Peyer's patch (tissue), 4 donors: ENCODE measurements around the gene EP400. TPM values are rescaled to one million over a fixed set of nuclear protein-coding genes. Genes with fewer than 3 reads are reported as not detected.

Experiments used
- DNase-seq, 3 donors: peaks; one replicate each; pipeline ENCODE4 v3.0.0-alpha.2; 2017 to 2019
- H3K27ac ChIP-seq, 4 donors: fragments of 200-600 bp; sonication (generic); one replicate each; pipeline ENCODE4 v1.5.1; 2016 to 2019
- H3K27me3 ChIP-seq, 2 donors: fragments of 200-600 bp; sonication (generic); one replicate each; pipeline ENCODE4 v1.5.1; 2019
- H3K36me3 ChIP-seq, 3 donors: fragments of 200-600 bp; sonication (generic); one replicate each; pipeline ENCODE4 v1.5.1; 2016 to 2019
- H3K4me1 ChIP-seq, 4 donors: fragments of 200-600 bp; sonication (generic); one replicate each; pipeline ENCODE4 v1.5.1; 2016 to 2019
- H3K4me3 ChIP-seq, 4 donors: fragments of 200-600 bp; sonication (generic); 1 replicate in 3 of 4; 2 replicates in 1 of 4; pipeline ENCODE4 v1.5.1; 2016 to 2019; ENCODE audit warnings: mild to moderate bottlenecking in 1 of 4
- H3K9me3 ChIP-seq, 4 donors: fragments of 200-600 bp; sonication (generic); one replicate each; pipeline ENCODE4 v1.5.1; 2016 to 2019; ENCODE audit warnings: mild to moderate bottlenecking in 1 of 4
- CTCF ChIP-seq, 6 experiments: fragments of 450-650 bp in 4 of 6; fragments of 200-600 bp in 2 of 6; sonication (generic) in 1 of 6; IDR thresholded peaks; one replicate each; pipeline ENCODE4 v1.5.1; 2017 to 2019; ENCODE audit warnings: antibody characterized with exemption in 6 of 6, mild to moderate bottlenecking in 3 of 6, moderate library complexity in 1 of 6
- POLR2A ChIP-seq, 2 donors: fragments of 450-650 bp; IDR thresholded peaks; one replicate each; pipeline ENCODE4 v1.5.1; 2017; ENCODE audit warnings: antibody characterized with exemption in 2 of 2, mild to moderate bottlenecking in 2 of 2, moderate library complexity in 2 of 2
- total RNA-seq, 4 donors: library from RNA; depleted of rRNA; stranded (reverse); fragments of >200 nt; gene quantifications; one replicate each; pipeline ENCODE4 v1.1.0, GENCODE V29; 2016

Gene EP400
- total RNA-seq, 4 donors from 2014 or later: 22.1 to 60.2 (median 49.2) TPM

- Histone ChIP-seq H3K4me1 (no peaks in the 10 kb centered on the region), H3K9me3 (no peaks in the 10 kb centered on the region), H3K36me3 (peaks cover 0 to 95% (median 0%) of the 10 kb centered on the region in 3 donors), H3K27ac (no peak overlapping the region), H3K27me3 (no peaks in the 10 kb centered on the region), H3K4me3 (no peak overlapping the region)
- TF ChIP-seq CTCF (IDR thresholded peaks at IDR 0.05) (no peak), POLR2A (IDR thresholded peaks at IDR 0.05) (no peak)
- no peak for DNase-seq
Observed at GRCh38 chr12:131987552-131987951, 37.8 kb downstream of the EP400 start.

GRCh38 chr12:131988054-131988796 lies 38.5 kb downstream of the EP400 start:
- Histone ChIP-seq H3K4me1 (no peaks in the 10 kb centered on the region), H3K9me3 (no peaks in the 10 kb centered on the region), H3K27ac (no peak overlapping the region), H3K4me3 (no peak overlapping the region), H3K27me3 (no peaks in the 10 kb centered on the region), H3K36me3 (peaks cover 0 to 95% (median 0%) of the 10 kb centered on the region in 3 donors)
- no peak for DNase-seq
- TF ChIP-seq CTCF (IDR thresholded peaks at IDR 0.05) (no peak), POLR2A (IDR thresholded peaks at IDR 0.05) (no peak)

DNA sequence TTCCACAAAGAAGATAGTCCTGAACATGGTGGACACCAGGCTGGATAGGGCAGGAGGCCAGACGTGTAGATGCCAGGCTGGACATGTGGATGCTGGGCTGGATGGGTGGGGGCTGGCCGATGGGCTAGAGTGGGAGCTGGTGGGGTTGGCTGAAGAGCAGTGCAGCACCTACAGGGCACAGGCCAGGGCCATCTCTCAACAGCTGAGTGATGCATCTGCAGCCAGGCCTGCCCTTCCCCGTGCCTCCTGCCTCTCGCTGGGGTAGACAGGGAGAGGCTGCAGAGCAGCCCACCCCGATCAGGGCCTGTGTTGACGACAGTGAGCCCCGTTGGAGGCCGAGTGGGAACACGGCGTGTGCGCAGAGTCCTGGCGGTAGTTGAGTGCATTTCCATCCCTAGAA lies 39.3 kb downstream of the EP400 start:
- TF ChIP-seq CTCF (IDR thresholded peaks at IDR 0.05) (no peak), POLR2A (IDR thresholded peaks at IDR 0.05) (no peak)

GRCh38 chr12:131990066-131990979 lies 40.6 kb downstream of the EP400 start:
- no peaks in the 10 kb centered on the region for H3K9me3 ChIP-seq
- H3K27ac ChIP-seq: no peak overlapping the region
- no peak overlapping the region for H3K4me3 ChIP-seq
- peaks cover 0 to 96% (median 0%) of the 10 kb centered on the region in 3 donors for H3K36me3 ChIP-seq
- H3K27me3 ChIP-seq: no peaks in the 10 kb centered on the region
- peak in 1 of 3 donors; percentile 39 for DNase-seq
- H3K4me1 ChIP-seq: no peaks in the 10 kb centered on the region
- no peak for TF ChIP-seq POLR2A (IDR thresholded peaks at IDR 0.05)
- TF ChIP-seq CTCF (IDR thresholded peaks at IDR 0.05): no peak

More for the DNA sequence above, 39.3 kb downstream of the EP400 start:
- Histone ChIP-seq H3K27me3 (no peaks in the 10 kb centered on the region), H3K27ac (no peak overlapping the region), H3K36me3 (peaks cover 0 to 96% (median 0%) of the 10 kb centered on the region in 3 donors), H3K9me3 (no peaks in the 10 kb centered on the region), H3K4me1 (no peaks in the 10 kb centered on the region), H3K4me3 (no peak overlapping the region)
- no peak for DNase-seq

DNA sequence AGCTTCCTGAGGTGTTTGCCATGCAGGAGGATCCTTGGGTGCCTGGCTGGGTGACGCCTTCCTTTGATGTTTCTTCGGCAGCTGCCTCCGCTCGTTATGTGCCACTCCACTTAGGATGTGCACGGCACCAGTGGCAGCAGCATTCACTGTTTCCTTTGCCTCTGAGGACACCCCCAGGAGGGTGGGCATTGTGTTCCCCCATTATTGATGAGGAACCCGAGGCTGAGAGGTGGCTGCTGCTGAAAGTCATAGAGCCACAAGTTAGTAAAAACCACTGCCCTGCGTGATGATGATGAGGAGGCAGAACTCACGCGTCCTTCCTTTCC lies 41.2 kb downstream of the EP400 start:
- Histone ChIP-seq H3K27me3 (no peaks in the 10 kb centered on the region), H3K9me3 (no peaks in the 10 kb centered on the region), H3K4me1 (no peaks in the 10 kb centered on the region), H3K4me3 (no peak overlapping the region), H3K27ac (no peak overlapping the region), H3K36me3 (peaks cover 0 to 96% (median 0%) of the 10 kb centered on the region in 3 donors)
- TF ChIP-seq POLR2A (IDR thresholded peaks at IDR 0.05): no peak
- no peak for TF ChIP-seq CTCF (IDR thresholded peaks at IDR 0.05)
- peak in 1 of 3 donors; percentile 22 for DNase-seq
